GM21825 (cell line): ENCODE results near the gene YBEY.
"Not testable (repeated sequence)": the region's sequence is repeated elsewhere in the genome, so short reads cannot be mapped to it uniquely, and the experiment has no call there.

Experiments used
- ATAC-seq: cut with Tn5 transposase; IDR thresholded peaks from one replicate; pipeline ENCODE4 v1.9.1; 2021; ENCODE audit warnings: mild to moderate bottlenecking, moderate library complexity; ENCODE audit not compliant: unreplicated experiment

YBEY gene

GRCh38 chr21:46299167-46299566 is 13.0 kb downstream of the YBEY start:
- no peak for ATAC-seq

- ATAC-seq: no peak
These were observed 15.6 kb downstream of the YBEY start for GRCh38 chr21:46301759-46302158.

- ATAC-seq: no peak
These were observed 18.3 kb downstream of the YBEY start for GRCh38 chr21:46304437-46304836.

GRCh38 chr21:46304955-46305354 is 18.8 kb downstream of the YBEY start:
- no peak for ATAC-seq

- ATAC-seq: no peak
These were observed 21.5 kb downstream of the YBEY start for GRCh38 chr21:46307625-46308024.

- no peak for ATAC-seq
These were observed 22.3 kb downstream of the YBEY start for GRCh38 chr21:46308431-46308830.

- not testable (repeated sequence) for ATAC-seq
These were observed 24.1 kb downstream of the YBEY start for GRCh38 chr21:46310260-46310659.

- ATAC-seq: no peak
These were observed 25.4 kb downstream of the YBEY start for GRCh38 chr21:46311568-46311967.

- no peak for ATAC-seq
These were observed 26.8 kb downstream of the YBEY start for GRCh38 chr21:46312949-46313348.

GRCh38 chr21:46314441-46315020 is 28.4 kb downstream of the YBEY start:
- no peak for ATAC-seq

GRCh38 chr21:46316708-46317324 is 30.7 kb downstream of the YBEY start:
- no peak for ATAC-seq

GRCh38 chr21:46317710-46318463 is 31.7 kb downstream of the YBEY start:
- no peak for ATAC-seq

GRCh38 chr21:46318464-46318845 is 32.3 kb downstream of the YBEY start:
- ATAC-seq: no peak

GRCh38 chr21:46319186-46319585 is 33.0 kb downstream of the YBEY start:
- ATAC-seq: no peak

GRCh38 chr21:46320331-46320801 is 34.2 kb downstream of the YBEY start:
- no peak for ATAC-seq

GRCh38 chr21:46322351-46323226 is 36.4 kb downstream of the YBEY start:
- ATAC-seq: no peak

- ATAC-seq: peak; percentile 3
These were observed 37.1 kb downstream of the YBEY start for GRCh38 chr21:46323227-46323709.

GRCh38 chr21:46323710-46324389 is 37.7 kb downstream of the YBEY start, which contains the start of the genes C21orf58 and PCNT:
Gene C21orf58, minus strand, starts transcription at chr21:46323870. Its CDS starts 1,132 bp downstream, at chr21:46322738.
Gene PCNT, plus strand, starts transcription at chr21:46324156. Its CDS starts 73 bp downstream, at chr21:46324229.
- ATAC-seq: peak; percentile 78

- peak; percentile 46 for ATAC-seq
These were observed 38.4 kb downstream of the YBEY start for GRCh38 chr21:46324390-46325072.
